SK-N-MC (cell line): ENCODE results near the gene OTUD5.
A peak's percentile ranks its signal among the peaks of the same experiment; 100 is the strongest.

Experiments used
- EZH2 ChIP-seq: fragments of 200-600 bp; sonication (generic); IDR thresholded peaks from one replicate; pipeline ENCODE4 v1.6.1; 2017; ENCODE audit warnings: antibody characterized with exemption
- POLR2AphosphoS5 ChIP-seq: IDR thresholded peaks from 2 replicates; pipeline ENCODE4 v1.6.1; 2012; ENCODE audit warnings: mild to moderate bottlenecking, low read depth, low read length, borderline replicate concordance

DNA sequence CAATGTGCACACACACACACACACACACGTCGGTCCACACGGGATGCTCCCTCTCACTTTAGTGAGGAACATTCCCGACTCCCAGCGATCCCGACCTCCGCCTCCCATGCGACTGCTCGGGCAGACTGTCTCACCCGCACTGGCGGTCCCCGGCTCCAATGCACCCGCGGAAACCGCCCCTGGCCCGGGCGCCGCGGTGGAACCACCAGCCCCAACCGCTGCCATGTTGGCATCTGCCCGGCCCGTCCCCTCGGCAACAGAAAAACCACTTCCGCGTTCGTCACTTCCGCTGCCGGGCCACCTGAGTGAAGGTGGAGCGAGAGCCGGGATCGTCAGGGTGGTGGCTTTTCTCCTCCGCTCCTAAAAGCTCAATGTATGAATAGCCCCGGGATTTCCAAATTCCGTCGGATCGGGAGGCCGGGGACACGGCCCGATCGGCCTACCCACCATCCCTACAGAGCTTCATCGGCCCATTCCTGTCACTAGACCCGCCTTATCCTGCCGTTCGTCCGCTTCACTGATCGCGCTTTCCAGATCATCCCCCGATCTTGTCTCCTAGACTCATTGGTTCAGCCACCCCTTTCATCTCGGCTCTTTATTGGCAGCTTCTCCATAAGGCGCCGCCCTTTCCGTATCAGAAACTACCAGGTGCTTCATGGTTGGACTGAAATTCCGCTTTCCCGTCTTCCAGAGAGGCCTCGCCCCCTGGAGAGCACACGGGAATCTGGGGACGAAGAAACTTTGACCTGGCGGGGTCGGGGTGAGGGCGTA, 45.8 kb downstream of the OTUD5 start, which contains the start of gene SLC35A2:
- TF ChIP-seq EZH2 (no peak), POLR2AphosphoS5 (peak; percentile 68)
